Measurements from ENCODE around the gene STYXL1.
"Not testable (repeated sequence)": the region's sequence is repeated elsewhere in the genome, so short reads cannot be mapped to it uniquely, and the experiment has no call there.

The STYXL1 gene

GRCh38 chr7:76091506-76091905 is 43.7 kb upstream of the STYXL1 start:
- Histone ChIP-seq H3K4me2 (ENCODE audit: insufficient read depth, low read length) (no peak overlapping the region), H3K4me3 (ENCODE audit: low read depth in 1 of 2, low read length in 2 of 2) (no peak overlapping the region), H3K9ac (ENCODE audit: low read depth, low read length) (no peak overlapping the region), H3K79me2 (ENCODE audit: insufficient read depth, low read length) (no peaks in the 10 kb centered on the region), H3K4me1 (ENCODE audit: insufficient read depth, low read length) (no peaks in the 10 kb centered on the region), H3K27ac (ENCODE audit: low read length) (no peak overlapping the region), H3K27me3 (ENCODE audit: insufficient read depth, low read length, poor library complexity) (peaks cover 9% of the 10 kb centered on the region), H3K36me3 (ENCODE audit: insufficient read depth, low read length) (no peaks in the 10 kb centered on the region), H3K9me3 (ENCODE audit: insufficient read depth, low read length, severe bottlenecking) (no peaks in the 10 kb centered on the region), H4K20me1 (ENCODE audit: insufficient read depth, low read length) (no peaks in the 10 kb centered on the region), H2AFZ (ENCODE audit: low read depth, low read length) (no peak overlapping the region)
- ATAC-seq (ENCODE audit: insufficient read depth, low read depth), result no peak
- DNase-seq, result no peak
- TF ChIP-seq CTCF (IDR thresholded peaks at IDR 0.05; ENCODE audit: borderline replicate concordance, extremely low read depth, low read length, poor library complexity, severe bottlenecking) (no peak), EZH2 (IDR thresholded peaks at IDR 0.05; ENCODE audit: borderline replicate concordance, low read depth, low read length, severe bottlenecking) (no peak)

GRCh38 chr7:76089865-76090475 is 42.2 kb upstream of the STYXL1 start:
- Histone ChIP-seq H3K9ac (ENCODE audit: low read depth, low read length) (no peak overlapping the region), H3K4me2 (ENCODE audit: insufficient read depth, low read length) (no peak overlapping the region), H2AFZ (ENCODE audit: low read depth, low read length) (no peak overlapping the region), H4K20me1 (ENCODE audit: insufficient read depth, low read length) (no peaks in the 10 kb centered on the region), H3K79me2 (ENCODE audit: insufficient read depth, low read length) (no peaks in the 10 kb centered on the region), H3K9me3 (ENCODE audit: insufficient read depth, low read length, severe bottlenecking) (no peaks in the 10 kb centered on the region), H3K4me3 (ENCODE audit: low read depth in 1 of 2, low read length in 2 of 2) (no peak overlapping the region), H3K36me3 (ENCODE audit: insufficient read depth, low read length) (no peaks in the 10 kb centered on the region), H3K27ac (ENCODE audit: low read length) (no peak overlapping the region), H3K27me3 (ENCODE audit: insufficient read depth, low read length, poor library complexity) (peaks cover 9% of the 10 kb centered on the region), H3K4me1 (ENCODE audit: insufficient read depth, low read length) (no peaks in the 10 kb centered on the region)
- TF ChIP-seq CTCF (IDR thresholded peaks at IDR 0.05; ENCODE audit: borderline replicate concordance, extremely low read depth, low read length, poor library complexity, severe bottlenecking) (no peak), EZH2 (IDR thresholded peaks at IDR 0.05; ENCODE audit: borderline replicate concordance, low read depth, low read length, severe bottlenecking) (no peak)
- ATAC-seq (ENCODE audit: insufficient read depth, low read depth) (no peak), DNase-seq (no peak)

- not testable (repeated sequence) for H2AFZ ChIP-seq (ENCODE audit: low read depth, low read length); H3K4me3 ChIP-seq (ENCODE audit: low read depth in 1 of 2, low read length in 2 of 2); H3K9me3 ChIP-seq (ENCODE audit: insufficient read depth, low read length, severe bottlenecking); DNase-seq; H4K20me1 ChIP-seq (ENCODE audit: insufficient read depth, low read length); H3K9ac ChIP-seq (ENCODE audit: low read depth, low read length); ATAC-seq (ENCODE audit: insufficient read depth, low read depth); H3K4me2 ChIP-seq (ENCODE audit: insufficient read depth, low read length); H3K27me3 ChIP-seq (ENCODE audit: insufficient read depth, low read length, poor library complexity); H3K36me3 ChIP-seq (ENCODE audit: insufficient read depth, low read length); H3K4me1 ChIP-seq (ENCODE audit: insufficient read depth, low read length); H3K79me2 ChIP-seq (ENCODE audit: insufficient read depth, low read length); H3K27ac ChIP-seq (ENCODE audit: low read length)
These were observed 39.6 kb upstream of the STYXL1 start for GRCh38 chr7:76087362-76087791.

GRCh38 chr7:76086070-76086469 is 38.3 kb upstream of the STYXL1 start:
- H3K9me3 ChIP-seq (ENCODE audit: insufficient read depth, low read length, severe bottlenecking), result no peaks in the 10 kb centered on the region
- no peaks in the 10 kb centered on the region for H4K20me1 ChIP-seq (ENCODE audit: insufficient read depth, low read length)
- H3K9ac ChIP-seq (ENCODE audit: low read depth, low read length), result no peak overlapping the region
- no peaks in the 10 kb centered on the region for H3K79me2 ChIP-seq (ENCODE audit: insufficient read depth, low read length)
- H2AFZ ChIP-seq (ENCODE audit: low read depth, low read length), result no peak overlapping the region
- H3K27ac ChIP-seq (ENCODE audit: low read length), result no peak overlapping the region
- H3K27me3 ChIP-seq (ENCODE audit: insufficient read depth, low read length, poor library complexity), result peaks cover 3% of the 10 kb centered on the region
- H3K4me3 ChIP-seq (ENCODE audit: low read depth in 1 of 2, low read length in 2 of 2), result no peak overlapping the region
- DNase-seq (no peak), ATAC-seq (ENCODE audit: insufficient read depth, low read depth) (no peak)
- H3K4me1 ChIP-seq (ENCODE audit: insufficient read depth, low read length), result no peaks in the 10 kb centered on the region
- no peak overlapping the region for H3K4me2 ChIP-seq (ENCODE audit: insufficient read depth, low read length)
- no peaks in the 10 kb centered on the region for H3K36me3 ChIP-seq (ENCODE audit: insufficient read depth, low read length)
- no peak for TF ChIP-seq CTCF (IDR thresholded peaks at IDR 0.05; ENCODE audit: borderline replicate concordance, extremely low read depth, low read length, poor library complexity, severe bottlenecking)
- no peak for TF ChIP-seq EZH2 (IDR thresholded peaks at IDR 0.05; ENCODE audit: borderline replicate concordance, low read depth, low read length, severe bottlenecking)

GRCh38 chr7:76084115-76084514 is 36.3 kb upstream of the STYXL1 start:
- H3K4me2 ChIP-seq (ENCODE audit: insufficient read depth, low read length); H3K9ac ChIP-seq (ENCODE audit: low read depth, low read length); DNase-seq; H2AFZ ChIP-seq (ENCODE audit: low read depth, low read length); H3K27me3 ChIP-seq (ENCODE audit: insufficient read depth, low read length, poor library complexity); H3K27ac ChIP-seq (ENCODE audit: low read length); H4K20me1 ChIP-seq (ENCODE audit: insufficient read depth, low read length); H3K4me1 ChIP-seq (ENCODE audit: insufficient read depth, low read length); ATAC-seq (ENCODE audit: insufficient read depth, low read depth); H3K36me3 ChIP-seq (ENCODE audit: insufficient read depth, low read length); H3K4me3 ChIP-seq (ENCODE audit: low read depth in 1 of 2, low read length in 2 of 2); H3K9me3 ChIP-seq (ENCODE audit: insufficient read depth, low read length, severe bottlenecking); H3K79me2 ChIP-seq (ENCODE audit: insufficient read depth, low read length): not testable (repeated sequence)
